ENCODE results near the gene CGB5.

GRCh38 chr19:49084206-49085019 lies 40.8 kb downstream of the CGB5 start:
- TF ChIP-seq CTCF (IDR thresholded peaks at IDR 0.05; ENCODE audit: low read depth, low read length, poor library complexity, severe bottlenecking) (no peak), EZH2phosphoT487 (IDR thresholded peaks at IDR 0.05; ENCODE audit: borderline replicate concordance, low read length) (no peak)

Measured in DOHH2 (cell line).